GM23338 (cell line): ENCODE measurements around the gene ADI1. TPM values are rescaled to one million over a fixed set of nuclear protein-coding genes. Genes with fewer than 3 reads are reported as not detected.

Source experiments
- ATAC-seq: fragments of 200-7000 bp; cut with Tn5 transposase; 3 replicates; pipeline ENCODE4 v1.9.1; 2020
- DNase-seq: peaks from one replicate; pipeline ENCODE4 v3.0.0-alpha.2; 2015; ENCODE audit warnings: low spot score
- H2AFZ ChIP-seq: fragments of 200-600 bp; sonication (generic); 2 replicates; pipeline ENCODE4 v1.8.0; 2016; ENCODE audit warnings: antibody characterized with exemption, mild to moderate bottlenecking, moderate library complexity
- H3F3A ChIP-seq: fragments of 200-600 bp; sonication (generic); replicated peaks from 2 replicates; pipeline ENCODE4 v1.8.0; 2017; ENCODE audit warnings: antibody characterized with exemption, mixed run types, low read depth
- H3K27ac ChIP-seq: fragments of 200-600 bp; sonication (generic); 2 replicates; pipeline ENCODE4 v1.6.1; 2016; ENCODE audit warnings: low read depth
- H3K27me3 ChIP-seq: fragments of 200-600 bp; sonication (generic); 2 replicates; pipeline ENCODE4 v1.8.0; 2016; ENCODE audit warnings: mild to moderate bottlenecking, mixed run types, moderate library complexity; ENCODE audit not compliant: insufficient read depth
- H3K36me3 ChIP-seq: fragments of 200-600 bp; sonication (generic); 2 replicates; pipeline ENCODE4 v1.8.0; 2016; ENCODE audit warnings: mild to moderate bottlenecking; ENCODE audit not compliant: insufficient read depth
- H3K4me1 ChIP-seq: fragments of 200-600 bp; sonication (generic); 2 replicates; pipeline ENCODE4 v1.8.0; 2016; ENCODE audit warnings: mild to moderate bottlenecking, moderate library complexity; ENCODE audit not compliant: insufficient read depth
- H3K4me2 ChIP-seq: fragments of 200-600 bp; sonication (generic); 2 replicates; pipeline ENCODE4 v1.7.1; 2017; ENCODE audit warnings: mixed run types
- H3K4me3 ChIP-seq: fragments of 200-600 bp; sonication (generic); 2 replicates; pipeline ENCODE4 v1.6.1; 2016; ENCODE audit warnings: mixed run types
- H3K79me2 ChIP-seq: fragments of 200-600 bp; sonication (generic); replicated peaks from 2 replicates; pipeline ENCODE4 v1.8.0; 2017; ENCODE audit warnings: mild to moderate bottlenecking; ENCODE audit not compliant: insufficient read depth
- H3K9me2 ChIP-seq: fragments of 200-600 bp; sonication (generic); 2 replicates; pipeline ENCODE4 v1.8.0; 2017; ENCODE audit not compliant: insufficient read depth
- H4K20me1 ChIP-seq: fragments of 200-600 bp; sonication (generic); replicated peaks from 2 replicates; pipeline ENCODE4 v1.8.0; 2017; ENCODE audit warnings: mild to moderate bottlenecking; ENCODE audit not compliant: insufficient read depth
- H3K27ac Mint-ChIP-seq: 2 replicates; pipeline ENCODE4 v1.8.0; 2020; ENCODE audit warnings: inconsistent platforms, mild to moderate bottlenecking, moderate library complexity, mixed read lengths
- H3K27me3 Mint-ChIP-seq: 3 replicates; pipeline ENCODE4 v1.8.0; 2022; ENCODE audit warnings: low read depth, mild to moderate bottlenecking, moderate library complexity, mixed read lengths, inconsistent platforms; ENCODE audit not compliant: insufficient read depth, poor library complexity
- H3K36me3 Mint-ChIP-seq: 3 replicates; pipeline ENCODE4 v1.8.0; 2021; ENCODE audit warnings: low read depth, mild to moderate bottlenecking, inconsistent platforms, moderate library complexity, mixed read lengths
- H3K4me1 Mint-ChIP-seq: 3 replicates; pipeline ENCODE4 v1.8.0; 2020; ENCODE audit warnings: mild to moderate bottlenecking, inconsistent platforms, mixed read lengths
- H3K4me3 Mint-ChIP-seq: 3 replicates; pipeline ENCODE4 v1.8.0; 2021; ENCODE audit warnings: moderate library complexity, mild to moderate bottlenecking, inconsistent platforms, mixed read lengths
- H3K9me3 Mint-ChIP-seq: 3 replicates; pipeline ENCODE4 v1.8.0; 2020; ENCODE audit warnings: moderate library complexity, mild to moderate bottlenecking, inconsistent platforms, mixed read lengths
- CREB1 ChIP-seq: fragments of 250-450 bp; sonication (Bioruptor Pico); IDR thresholded peaks from 2 replicates; pipeline ENCODE4 v1.5.0; 2020; ENCODE audit warnings: low read depth, mild to moderate bottlenecking, moderate library complexity
- CTCF ChIP-seq, 2 experiments: fragments of 200-600 bp in 1 of 2; sonication (generic) in 1 of 2; conservative IDR thresholded peaks; 2 replicates each; pipeline versions ENCODE4 v1.5.1 to v1.6.1; 2016 to 2017; ENCODE audit warnings: antibody characterized with exemption in 2 of 2, low read depth in 2 of 2, mild to moderate bottlenecking in 2 of 2, moderate library complexity in 1 of 2
- ETS1 ChIP-seq: IDR thresholded peaks from 2 replicates; pipeline ENCODE4 v1.6.1; 2016; ENCODE audit warnings: antibody characterized with exemption
- EZH2phosphoT487 ChIP-seq: fragments of 200-600 bp; sonication (generic); IDR thresholded peaks from one replicate; pipeline ENCODE4 v1.8.1; 2018; ENCODE audit warnings: antibody characterized with exemption; ENCODE audit not compliant: unreplicated experiment
- JUNB ChIP-seq: IDR thresholded peaks from one replicate; pipeline ENCODE4 v1.6.1; 2016; ENCODE audit warnings: antibody characterized with exemption; ENCODE audit not compliant: unreplicated experiment
- NANOG ChIP-seq: IDR thresholded peaks from 2 replicates; pipeline ENCODE4 v1.6.1; 2016; ENCODE audit warnings: antibody characterized with exemption, borderline replicate concordance
- POLR2AphosphoS5 ChIP-seq: IDR thresholded peaks from 2 replicates; pipeline ENCODE4 v1.6.1; 2016; ENCODE audit warnings: antibody characterized with exemption, low read depth
- REST ChIP-seq: IDR thresholded peaks from one replicate; pipeline ENCODE4 v1.6.1; 2018; ENCODE audit warnings: antibody characterized with exemption; ENCODE audit not compliant: unreplicated experiment
- ZNF331 ChIP-seq: fragments of 250-450 bp; sonication (Bioruptor Pico); IDR thresholded peaks from 2 replicates; pipeline ENCODE4 v1.5.0; 2020; ENCODE audit warnings: low read depth, mild to moderate bottlenecking, moderate library complexity
- polyA plus RNA-seq: library from polyadenylated mRNA; unstranded; fragments of >200 nt; fragmentation: Nextera tagmentation; extraction: Ambion mirVana; gene quantifications from 2 replicates; pipeline ENCODE4 v1.2.1, GENCODE V29; 2016
- total RNA-seq: library from RNA; depleted of rRNA; stranded (reverse); fragments of >200 nt; shearing (Covaris generic); gene quantifications from 2 replicates; pipeline ENCODE4 v1.2.3, GENCODE V29; 2014

ADI1 gene
- total and polyA plus RNA-seq, 2 experiments from 2014 or later = 16.3 to 31.9 TPM

- peaks cover 16% of the 10 kb centered on the region; the same call in 1 of the 2 replicates for H4K20me1 ChIP-seq
Measured at GRCh38 chr2:3558205-3559014, 39.1 kb upstream of the ADI1 start, which contains the start of gene RNASEH1. TSS of gene RNASEH1 (minus strand) at chr2:3558333. CDS start at chr2:3558260, 73 bp downstream.

More at GRCh38 chr2:3558205-3559014, 39.1 kb upstream of the ADI1 start, which contains the start of gene RNASEH1:
- Histone ChIP-seq H3K9me2 (no peaks in the 10 kb centered on the region), H3K79me2 (peaks cover 64% of the 10 kb centered on the region), H3K4me1 (peaks cover 10% of the 10 kb centered on the region), H3K4me3 (peak within 1 kb of the TSS; percentile 87), H2AFZ (peak within 1 kb of the TSS; percentile 60; the same call in 1 of the 2 replicates), H3K36me3 (peaks cover 44% of the 10 kb centered on the region), H3F3A (peaks cover 9% of the 10 kb centered on the region; the same call in 1 of the 2 replicates), H3K27me3 (no peaks in the 10 kb centered on the region), H3K27ac (peak within 1 kb of the TSS; percentile 99), H3K4me2 (peak within 1 kb of the TSS; percentile 89)
- peak within 1 kb of the TSS; percentile 98 for H3K27ac Mint-ChIP-seq
- peak within 1 kb of the TSS; percentile 91 for H3K4me3 Mint-ChIP-seq
- H3K4me1 Mint-ChIP-seq = peaks cover 6% of the 10 kb centered on the region
- ATAC-seq = peak; percentile 98
- H3K36me3 Mint-ChIP-seq = peaks cover 63% of the 10 kb centered on the region
- H3K27me3 Mint-ChIP-seq = peaks cover 5% of the 10 kb centered on the region
- H3K9me3 Mint-ChIP-seq = no peaks in the 10 kb centered on the region
- TF ChIP-seq JUNB = no peak
- no peak for TF ChIP-seq ZNF331 (CRISPR knock-in tag)
- TF ChIP-seq ETS1 = peak; percentile 71
- TF ChIP-seq POLR2AphosphoS5 = peak; percentile 90
- TF ChIP-seq CTCF (conservative IDR thresholded peaks at IDR 0.05; ENCODE audit: low read depth in 2 of 2) = no peak
- TF ChIP-seq EZH2phosphoT487 = no peak
- TF ChIP-seq CREB1 (CRISPR knock-in tag) = peak; percentile 98
- TF ChIP-seq REST = no peak
- TF ChIP-seq NANOG = no peak
- DNase-seq = peak; percentile 99
